HPDE6-E6E7 (cell line): ENCODE results near the gene LRRC46.
A peak's percentile ranks its signal among the peaks of the same experiment; 100 is the strongest.

ENCODE experiments used
- DNase-seq: peaks from one replicate; pipeline ENCODE4 v3.0.0; 2011; ENCODE audit warnings: missing footprints; ENCODE audit errors: extremely low spot score

LRRC46 gene

DNA sequence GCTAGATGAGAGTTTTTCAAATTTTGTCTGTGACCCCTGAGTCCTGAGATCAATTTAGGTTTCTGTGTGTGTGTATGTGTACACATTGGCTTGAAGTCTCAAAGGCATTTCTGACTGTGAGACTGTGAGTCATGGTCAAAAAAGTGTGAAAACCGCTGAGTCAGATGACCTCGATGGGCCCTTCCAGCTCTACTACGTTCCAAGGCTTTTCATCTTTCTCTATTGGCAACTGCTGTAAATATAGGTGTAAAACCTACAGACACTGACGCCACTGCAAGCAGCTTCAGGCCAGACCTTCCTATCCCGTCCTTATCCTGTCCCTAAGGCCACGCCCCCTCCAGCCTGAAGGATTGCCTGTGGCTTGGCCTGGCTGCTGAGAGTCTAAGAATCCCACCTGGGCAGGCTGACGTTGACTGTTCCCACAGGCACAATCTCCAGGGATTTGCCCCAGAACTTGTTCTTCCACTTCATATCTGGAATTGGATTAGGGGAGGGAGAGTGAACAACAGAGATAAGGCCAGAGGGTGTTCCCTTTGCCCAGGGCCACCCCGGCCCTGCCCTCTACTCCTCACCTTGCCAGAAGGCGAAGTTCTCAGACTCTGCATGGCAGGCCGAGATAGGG is 21.2 kb upstream of the LRRC46 start:
- DNase-seq, result peak; percentile 91

DNA sequence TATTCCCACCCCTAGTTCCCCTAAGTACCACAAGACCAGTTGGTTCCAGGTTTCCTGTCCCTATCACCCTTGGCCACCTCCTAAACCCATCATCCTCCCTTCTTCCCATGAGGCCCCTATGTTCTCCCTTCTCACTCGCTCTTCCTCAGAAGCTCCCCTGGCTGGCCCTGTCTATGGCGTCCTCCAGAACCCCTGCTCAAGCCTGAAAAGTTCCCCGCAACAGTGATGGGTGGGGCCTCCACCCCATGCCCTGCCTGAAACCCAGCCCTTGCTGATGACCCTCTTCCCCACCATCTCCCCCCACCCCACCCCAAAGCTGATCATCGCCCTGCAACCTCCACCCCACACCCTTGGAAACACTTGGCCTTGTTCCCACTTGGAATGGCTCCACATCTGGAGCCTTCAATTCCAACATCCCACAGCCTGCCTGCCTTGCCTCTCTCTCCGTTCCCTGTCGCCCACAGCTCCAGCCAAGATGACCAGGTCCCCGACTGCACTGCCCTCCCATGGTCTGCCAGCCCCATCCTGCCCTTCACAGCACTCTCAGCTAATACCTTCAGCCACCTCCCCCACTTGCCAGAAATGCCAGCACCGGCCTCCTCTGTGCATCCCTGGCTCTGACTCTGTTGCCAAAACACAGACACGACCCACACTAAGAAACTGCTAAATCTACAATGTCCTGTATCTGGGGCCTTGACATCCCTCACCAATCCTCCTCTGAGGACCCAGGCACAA is 20.4 kb upstream of the LRRC46 start:
- DNase-seq, result no peak

GRCh38 chr17:47811709-47812108 is 19.8 kb upstream of the LRRC46 start:
- no peak for DNase-seq

- DNase-seq, result no peak
These were observed 19.1 kb upstream of the LRRC46 start for GRCh38 chr17:47812146-47812920.

DNA sequence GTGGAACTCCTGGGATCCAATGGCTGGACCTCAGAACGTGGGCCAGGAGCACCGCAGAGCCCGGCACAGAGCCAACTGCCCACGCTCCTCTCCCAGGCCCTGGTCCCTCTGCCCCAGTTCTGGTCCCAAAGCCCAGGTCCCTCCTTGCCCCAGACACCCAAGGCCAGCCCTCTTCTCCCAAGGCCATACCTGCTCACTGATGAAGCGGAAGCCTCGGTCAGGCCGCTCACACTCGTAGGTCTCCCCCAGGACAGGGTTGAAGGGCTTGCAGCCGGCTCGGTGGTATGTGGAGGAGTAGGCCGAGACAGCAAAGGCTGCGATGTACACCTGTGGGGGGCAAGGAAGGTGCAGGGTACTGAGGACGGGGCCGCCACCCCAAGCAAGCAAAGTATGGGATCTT is 18.4 kb upstream of the LRRC46 start:
- no peak for DNase-seq

DNA sequence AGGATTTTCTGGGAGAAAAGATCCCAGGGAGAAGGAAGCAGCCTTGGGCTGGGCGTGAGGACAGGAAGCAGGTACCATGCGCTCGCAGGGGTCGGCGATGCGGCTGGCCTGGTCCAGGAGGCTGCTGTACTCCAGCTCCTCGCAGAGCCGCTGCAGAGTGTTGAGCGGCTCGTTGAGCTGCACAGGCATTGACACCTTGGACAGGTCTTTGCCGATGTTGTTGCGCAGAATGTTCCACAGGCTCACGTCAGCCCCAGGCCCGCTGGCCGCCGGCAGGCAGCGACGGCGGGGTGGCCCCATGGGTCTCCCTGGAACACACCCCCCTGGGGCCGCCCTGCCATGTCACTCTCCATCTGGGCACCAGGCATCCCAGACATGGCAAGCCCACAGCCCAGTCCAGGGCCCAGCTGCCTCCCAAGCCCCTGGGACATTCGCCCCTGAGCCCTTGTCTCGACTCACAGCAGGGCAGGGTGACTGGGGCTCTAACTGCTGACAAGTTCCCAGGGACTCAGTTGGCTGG is 17.9 kb upstream of the LRRC46 start:
- DNase-seq, result no peak

DNA sequence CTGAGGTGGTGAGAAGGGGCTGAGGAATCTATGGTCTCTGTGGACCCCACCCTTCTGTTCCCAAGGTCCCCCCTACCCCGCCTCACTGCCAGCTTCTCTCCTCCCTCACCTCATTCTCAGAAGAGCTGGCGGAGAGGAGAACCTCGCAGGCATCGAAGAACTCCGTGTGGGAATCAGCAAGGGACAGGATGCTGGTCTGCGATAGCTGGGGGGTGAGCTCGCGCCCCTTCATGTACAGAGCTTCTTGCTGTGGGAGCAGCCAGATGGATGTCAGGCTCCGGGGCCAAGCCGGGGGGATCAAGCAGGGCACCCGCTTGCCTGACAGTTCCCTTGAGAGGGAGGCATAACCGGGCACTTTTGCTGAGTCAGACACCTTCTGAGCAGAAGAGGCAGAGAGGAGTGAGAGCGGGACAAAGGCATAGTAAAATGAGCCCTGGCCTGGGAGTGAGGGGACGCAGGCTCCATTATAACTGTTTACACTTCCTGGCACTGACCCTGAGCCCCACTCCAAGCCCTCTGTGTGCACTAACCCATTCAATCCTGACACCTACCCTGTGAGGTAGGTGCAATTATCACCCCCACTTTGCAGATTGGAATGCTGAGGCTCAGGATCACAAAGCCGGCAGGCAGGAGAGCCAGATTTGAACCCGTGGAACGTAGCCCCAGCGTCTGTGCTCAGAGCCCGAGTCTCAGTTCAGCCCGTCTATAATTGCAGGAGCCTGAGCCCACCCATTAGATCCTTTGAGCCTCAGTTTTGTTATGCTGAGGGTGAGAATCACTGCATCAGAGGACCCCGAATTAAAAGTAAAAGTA is 16.2 kb upstream of the LRRC46 start:
- no peak for DNase-seq

GRCh38 chr17:47816111-47816735 is 15.2 kb upstream of the LRRC46 start:
- no peak for DNase-seq

- no peak for DNase-seq
These were observed 14.5 kb upstream of the LRRC46 start for GRCh38 chr17:47816947-47817346.

GRCh38 chr17:47818002-47818695 is 13.3 kb upstream of the LRRC46 start:
- no peak for DNase-seq

GRCh38 chr17:47819475-47819874 is 12.0 kb upstream of the LRRC46 start:
- DNase-seq, result no peak

- no peak for DNase-seq
These were observed 11.3 kb upstream of the LRRC46 start for GRCh38 chr17:47820033-47820789.

- DNase-seq, result no peak
These were observed 10.4 kb upstream of the LRRC46 start for GRCh38 chr17:47821031-47821423.

DNA sequence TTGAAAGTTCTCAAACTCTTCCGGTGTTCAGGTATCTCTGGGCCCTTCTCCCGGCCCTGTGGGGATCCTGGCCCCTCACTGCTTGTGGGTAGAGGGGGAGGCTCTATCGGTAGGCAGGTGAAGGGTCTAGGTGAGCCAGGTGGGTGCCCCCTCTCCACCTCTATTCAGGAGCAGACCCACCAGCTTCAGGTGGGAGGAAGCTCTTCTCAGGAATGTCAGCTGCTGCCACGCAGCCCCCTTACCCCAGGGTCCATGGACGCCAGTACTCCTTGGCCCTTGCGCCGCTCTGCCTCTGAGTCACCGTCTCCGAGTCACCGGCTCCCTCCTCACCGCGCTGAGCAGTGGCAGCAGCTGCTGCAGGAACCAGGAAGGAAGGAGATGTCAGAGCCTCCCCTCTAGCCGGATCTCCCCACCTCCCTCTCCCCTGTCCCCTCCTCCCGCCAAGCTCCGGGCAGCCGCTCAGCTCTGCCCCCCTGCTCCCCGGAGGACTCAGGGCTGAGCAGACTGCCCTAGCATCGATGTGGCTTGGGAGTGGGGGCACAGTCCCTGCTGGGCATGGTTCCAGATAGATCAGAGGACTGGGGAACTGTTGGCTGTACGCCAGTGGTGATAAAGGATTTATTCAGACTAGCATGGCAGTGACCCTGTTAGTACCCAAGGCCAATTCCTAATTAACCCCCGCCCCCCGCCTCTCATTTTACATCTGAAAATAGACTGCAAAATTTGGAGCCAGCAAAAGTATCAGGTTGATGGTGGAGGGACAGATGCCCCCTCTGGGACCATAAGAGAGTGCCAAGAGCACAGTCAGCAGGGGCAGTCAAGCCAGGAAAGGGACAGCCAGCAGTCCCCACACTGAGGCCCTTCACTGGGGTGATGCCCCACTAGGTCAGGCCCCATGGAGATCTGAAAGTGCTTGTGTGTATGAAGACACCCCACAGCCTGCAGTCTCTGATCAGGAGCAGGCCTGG is 9.8 kb upstream of the LRRC46 start, which contains the start of gene OSBPL7:
Gene OSBPL7, minus strand, starts transcription at position 371 of the 968 bp plus-strand sequence. CDS start 1,516 bp downstream, outside the sequence.
- DNase-seq, result peak; percentile 84

DNA sequence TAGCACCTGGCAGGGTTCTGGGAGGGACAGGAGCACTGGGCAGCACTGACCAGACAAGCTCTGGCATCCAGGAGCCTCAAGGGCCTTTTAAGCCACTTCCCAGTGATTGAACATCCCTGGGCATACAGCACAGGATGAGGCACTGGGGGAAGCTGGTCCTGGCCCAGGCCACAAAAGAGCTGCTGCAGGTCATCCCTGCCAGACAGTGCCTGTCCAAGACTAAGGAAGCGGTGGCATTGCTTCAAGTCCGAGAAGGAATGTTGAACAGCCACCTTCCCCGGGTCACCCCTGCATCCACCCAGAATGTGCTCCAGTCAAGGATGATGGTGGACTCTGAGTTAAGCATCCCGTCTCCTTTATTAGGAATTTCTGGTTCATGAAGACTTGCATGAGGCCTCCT is 8.7 kb upstream of the LRRC46 start:
- DNase-seq, result no peak

DNA sequence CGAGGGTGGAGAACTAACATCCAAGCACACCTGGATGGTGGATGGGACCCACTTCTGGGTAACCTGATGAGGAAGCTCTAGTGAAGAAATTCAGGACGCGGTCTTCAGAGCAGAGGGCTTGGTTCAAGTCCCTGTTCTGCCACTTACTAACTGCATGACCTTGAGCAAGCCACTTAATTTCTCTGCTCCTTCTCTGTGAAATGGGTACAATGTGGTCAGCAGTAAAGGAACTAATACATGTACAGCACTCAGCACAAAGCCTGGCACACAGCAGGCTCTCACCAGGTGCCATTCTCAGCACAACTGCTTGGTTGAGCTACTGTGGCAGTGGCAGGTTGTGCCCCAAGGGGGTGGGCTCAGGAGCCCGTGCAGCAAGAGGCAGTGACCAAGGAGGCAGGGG is 8.0 kb upstream of the LRRC46 start:
- no peak for DNase-seq

DNA sequence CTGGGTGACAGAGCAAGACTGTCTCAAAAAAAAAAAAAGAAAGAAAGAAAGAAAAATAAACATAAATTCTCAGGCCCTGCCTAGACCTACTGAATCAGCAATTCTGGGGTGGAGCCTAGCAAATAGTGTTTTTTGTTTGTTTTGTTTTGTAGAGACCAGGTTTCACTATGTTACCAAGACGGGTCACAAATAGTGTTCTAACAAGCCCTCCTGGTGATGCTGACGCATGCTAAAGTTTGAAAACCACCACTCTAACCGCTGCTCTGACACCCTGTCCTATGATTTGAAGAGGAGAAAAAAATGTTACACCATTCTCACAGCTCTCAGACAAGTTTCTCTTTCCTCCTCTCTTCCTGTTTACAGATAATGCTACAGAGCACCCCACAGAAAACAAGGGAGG is 1.6 kb upstream of the LRRC46 start:
- DNase-seq, result no peak

- DNase-seq, result no peak
These were observed 971 bp upstream of the LRRC46 start for GRCh38 chr17:47830396-47831002.
